Esophagus squamous epithelium (tissue), 5 donors: ENCODE measurements around the gene MAD2L2. TPM values are rescaled to one million over a fixed set of nuclear protein-coding genes. Genes with fewer than 3 reads are reported as not detected.

Experiments used
- DNase-seq: peaks from one replicate; lab custom pipeline; 2025; lab: John Stamatoyannopoulos, UW
- H3K27ac ChIP-seq, 4 donors: fragments of 200-600 bp; sonication (generic); one replicate each; pipeline ENCODE4 v1.5.1; 2016 to 2019; ENCODE audit warnings: mild to moderate bottlenecking in 1 of 4
- H3K27me3 ChIP-seq, 4 donors: fragments of 200-600 bp; sonication (generic); 1 replicate in 3 of 4; 2 replicates in 1 of 4; pipeline versions ENCODE4 v1.5.1 to v1.6.0; 2017 to 2021; ENCODE audit warnings: antibody characterized with exemption in 1 of 4
- H3K36me3 ChIP-seq, 3 donors: fragments of 200-600 bp; sonication (generic); one replicate each; pipeline ENCODE4 v1.5.1; 2016 to 2019
- H3K4me1 ChIP-seq, 3 donors: fragments of 200-600 bp; sonication (generic); one replicate each; pipeline ENCODE4 v1.5.1; 2017 to 2019
- H3K4me3 ChIP-seq, 4 donors: fragments of 200-600 bp; sonication (generic); 1 replicate in 3 of 4; 2 replicates in 1 of 4; pipeline ENCODE4 v1.5.1; 2016 to 2019; ENCODE audit warnings: mild to moderate bottlenecking in 2 of 4, moderate library complexity in 1 of 4
- H3K9me3 ChIP-seq, 3 donors: fragments of 200-600 bp; sonication (generic); one replicate each; pipeline ENCODE4 v1.5.1; 2016 to 2019
- POLR2A ChIP-seq, 4 donors: fragments of 450-650 bp; IDR thresholded peaks; one replicate each; pipeline ENCODE4 v1.6.1; 2017; ENCODE audit warnings: antibody characterized with exemption in 4 of 4, mild to moderate bottlenecking in 4 of 4, moderate library complexity in 3 of 4
- WGBS, 2 donors: methylation state at CpG; one replicate each; pipeline ENCODE4 v1.1.5; 2018; 5-methylcytosine and 5-hydroxymethylcytosine counted together
- intact Hi-C: fragments of 100-400 bp; cut with DNase I; formaldehyde crosslinking; loops from one replicate; pipeline ENCODE4 v1.15.0; 2022
- total RNA-seq, 4 donors: library from RNA; depleted of rRNA; stranded (reverse); fragments of >200 nt; gene quantifications; one replicate each; pipeline ENCODE4 v1.1.0, GENCODE V29; 2016
- TF ChIP-seq, protein P1 (sequence below), 6 experiments: fragments of 450-650 bp in 4 of 6; fragments of 200-600 bp in 2 of 6; sonication (generic) in 2 of 6; IDR thresholded peaks; one replicate each; pipeline ENCODE4 v1.5.1; 2016 to 2019; ENCODE audit warnings: antibody characterized with exemption in 6 of 6, mild to moderate bottlenecking in 4 of 6, moderate library complexity in 4 of 6
- donor health status: DM: yes; HTN: yes; CAD: no.

MAD2L2 gene
- total RNA-seq, 4 donors from 2014 or later, result 12.1 to 22.8 (median 18.9) TPM

GRCh38 chr1:11661103-11661502, 19.8 kb downstream of the MAD2L2 start:
- no peak for DNase-seq
- H3K36me3 ChIP-seq, result peaks cover 3 to 61% (median 7%) of the 10 kb centered on the region in 3 donors
- H3K4me3 ChIP-seq, result no peak overlapping the region
- WGBS, 2 donors, result 74 to 87% methylated on average over 10 to 11 of the region's 17 CpGs
- no peaks in the 10 kb centered on the region for H3K9me3 ChIP-seq
- TF ChIP-seq, protein P1, sequence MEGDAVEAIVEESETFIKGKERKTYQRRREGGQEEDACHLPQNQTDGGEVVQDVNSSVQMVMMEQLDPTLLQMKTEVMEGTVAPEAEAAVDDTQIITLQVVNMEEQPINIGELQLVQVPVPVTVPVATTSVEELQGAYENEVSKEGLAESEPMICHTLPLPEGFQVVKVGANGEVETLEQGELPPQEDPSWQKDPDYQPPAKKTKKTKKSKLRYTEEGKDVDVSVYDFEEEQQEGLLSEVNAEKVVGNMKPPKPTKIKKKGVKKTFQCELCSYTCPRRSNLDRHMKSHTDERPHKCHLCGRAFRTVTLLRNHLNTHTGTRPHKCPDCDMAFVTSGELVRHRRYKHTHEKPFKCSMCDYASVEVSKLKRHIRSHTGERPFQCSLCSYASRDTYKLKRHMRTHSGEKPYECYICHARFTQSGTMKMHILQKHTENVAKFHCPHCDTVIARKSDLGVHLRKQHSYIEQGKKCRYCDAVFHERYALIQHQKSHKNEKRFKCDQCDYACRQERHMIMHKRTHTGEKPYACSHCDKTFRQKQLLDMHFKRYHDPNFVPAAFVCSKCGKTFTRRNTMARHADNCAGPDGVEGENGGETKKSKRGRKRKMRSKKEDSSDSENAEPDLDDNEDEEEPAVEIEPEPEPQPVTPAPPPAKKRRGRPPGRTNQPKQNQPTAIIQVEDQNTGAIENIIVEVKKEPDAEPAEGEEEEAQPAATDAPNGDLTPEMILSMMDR (IDR thresholded peaks at IDR 0.05), result no peak
- TF ChIP-seq POLR2A (IDR thresholded peaks at IDR 0.05), result no peak
- intact Hi-C loops, result no loop called here
- H3K4me1 ChIP-seq, result peaks cover 2 to 16% (median 3%) of the 10 kb centered on the region in 3 donors
- H3K27me3 ChIP-seq, result no peaks in the 10 kb centered on the region
- H3K27ac ChIP-seq, result no peak overlapping the region

DNA sequence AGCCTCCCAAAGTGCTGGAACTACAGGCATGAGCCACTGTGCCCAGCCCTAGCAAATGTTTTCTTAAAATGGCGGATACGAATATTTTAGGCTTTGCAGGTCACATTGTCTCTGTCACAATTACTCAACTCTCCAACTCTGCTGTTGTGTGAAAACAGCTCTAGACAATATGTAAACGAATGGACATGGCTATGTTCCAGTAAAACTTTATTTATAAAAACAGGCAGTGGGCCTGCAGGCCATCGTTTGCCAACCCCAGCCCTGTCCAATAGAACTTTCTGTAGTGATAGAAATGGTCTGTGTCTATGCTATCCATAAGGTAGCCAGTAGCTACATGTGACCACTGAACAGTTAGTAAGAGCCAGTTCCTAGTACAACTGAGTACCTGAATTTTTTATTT, 21.2 kb downstream of the MAD2L2 start:
- intact Hi-C loops, result no loop called here
- WGBS, 2 donors, result 88% methylated on average over 4 of the region's 4 CpGs
- no peak for DNase-seq
- peaks cover 11 to 24% (median 14%) of the 10 kb centered on the region in 3 donors for H3K4me1 ChIP-seq
- no peak overlapping the region for H3K4me3 ChIP-seq
- no peaks in the 10 kb centered on the region for H3K9me3 ChIP-seq
- H3K27ac ChIP-seq, result no peak overlapping the region
- peaks cover 3 to 61% (median 7%) of the 10 kb centered on the region in 3 donors for H3K36me3 ChIP-seq
- TF ChIP-seq, protein P1 (IDR thresholded peaks at IDR 0.05), result no peak
- no peak for TF ChIP-seq POLR2A (IDR thresholded peaks at IDR 0.05)
- no peaks in the 10 kb centered on the region for H3K27me3 ChIP-seq

- 88 to 93% methylated on average over 4 to 6 of the region's 23 CpGs for WGBS, 2 donors
- Histone ChIP-seq H3K36me3 (peaks cover 3 to 61% (median 7%) of the 10 kb centered on the region in 3 donors), H3K27me3 (no peaks in the 10 kb centered on the region), H3K9me3 (no peaks in the 10 kb centered on the region), H3K4me3 (no peak overlapping the region), H3K4me1 (peaks cover 9 to 25% (median 12%) of the 10 kb centered on the region in 3 donors), H3K27ac (no peak overlapping the region)
- TF ChIP-seq, protein P1 (IDR thresholded peaks at IDR 0.05), result no peak
- no peak for TF ChIP-seq POLR2A (IDR thresholded peaks at IDR 0.05)
- intact Hi-C loops, result no loop called here
- DNase-seq, result no peak
Observed at GRCh38 chr1:11658542-11658941, 22.4 kb downstream of the MAD2L2 start.

- no peaks in the 10 kb centered on the region for H3K27me3 ChIP-seq
- DNase-seq, result no peak
- TF ChIP-seq POLR2A (IDR thresholded peaks at IDR 0.05), result no peak
- TF ChIP-seq, protein P1 (IDR thresholded peaks at IDR 0.05), result no peak
- WGBS, 2 donors, result 75 to 77% methylated on average over 6 of the region's 6 CpGs
- H3K4me1 ChIP-seq, result peaks cover 9 to 29% (median 12%) of the 10 kb centered on the region in 3 donors
- no peak overlapping the region for H3K27ac ChIP-seq
- H3K9me3 ChIP-seq, result no peaks in the 10 kb centered on the region
- peaks cover 3 to 60% (median 7%) of the 10 kb centered on the region in 3 donors for H3K36me3 ChIP-seq
- no peak overlapping the region for H3K4me3 ChIP-seq
- intact Hi-C loops, result no loop called here
Observed at GRCh38 chr1:11657654-11658053, 23.3 kb downstream of the MAD2L2 start.

GRCh38 chr1:11654939-11655808, 25.8 kb downstream of the MAD2L2 start:
- WGBS, 2 donors, result 0 to 30% methylated on average over 3 to 4 of the region's 45 CpGs
- TF ChIP-seq, protein P1 (IDR thresholded peaks at IDR 0.05), result no peak
- no peak for TF ChIP-seq POLR2A (IDR thresholded peaks at IDR 0.05)
- H3K4me3 ChIP-seq, result peak overlapping the region; percentile 53 to 85 (median 78)
- H3K27ac ChIP-seq, result peak overlapping the region; percentile 76 to 80 (median 79)
- H3K36me3 ChIP-seq, result peaks cover 0 to 36% (median 7%) of the 10 kb centered on the region in 3 donors
- H3K4me1 ChIP-seq, result peaks cover 9 to 39% (median 12%) of the 10 kb centered on the region in 3 donors
- no peak for DNase-seq
- intact Hi-C loops, result loop anchor here (5.0 kb wide), 1 partner anchor 67 kb away; no protein-coding TSS in a partner anchor
- H3K27me3 ChIP-seq, result peaks cover 0 to 10% (median 0%) of the 10 kb centered on the region in 4 donors
- no peaks in the 10 kb centered on the region for H3K9me3 ChIP-seq
